GM21717 (cell line): ENCODE data around the gene BUB1B.

Experiments
- ATAC-seq: cut with Tn5 transposase; IDR thresholded peaks from one replicate; pipeline ENCODE4 v1.9.1; 2021; ENCODE audit warnings: mild to moderate bottlenecking, moderate library complexity; ENCODE audit not compliant: unreplicated experiment

BUB1B gene

DNA sequence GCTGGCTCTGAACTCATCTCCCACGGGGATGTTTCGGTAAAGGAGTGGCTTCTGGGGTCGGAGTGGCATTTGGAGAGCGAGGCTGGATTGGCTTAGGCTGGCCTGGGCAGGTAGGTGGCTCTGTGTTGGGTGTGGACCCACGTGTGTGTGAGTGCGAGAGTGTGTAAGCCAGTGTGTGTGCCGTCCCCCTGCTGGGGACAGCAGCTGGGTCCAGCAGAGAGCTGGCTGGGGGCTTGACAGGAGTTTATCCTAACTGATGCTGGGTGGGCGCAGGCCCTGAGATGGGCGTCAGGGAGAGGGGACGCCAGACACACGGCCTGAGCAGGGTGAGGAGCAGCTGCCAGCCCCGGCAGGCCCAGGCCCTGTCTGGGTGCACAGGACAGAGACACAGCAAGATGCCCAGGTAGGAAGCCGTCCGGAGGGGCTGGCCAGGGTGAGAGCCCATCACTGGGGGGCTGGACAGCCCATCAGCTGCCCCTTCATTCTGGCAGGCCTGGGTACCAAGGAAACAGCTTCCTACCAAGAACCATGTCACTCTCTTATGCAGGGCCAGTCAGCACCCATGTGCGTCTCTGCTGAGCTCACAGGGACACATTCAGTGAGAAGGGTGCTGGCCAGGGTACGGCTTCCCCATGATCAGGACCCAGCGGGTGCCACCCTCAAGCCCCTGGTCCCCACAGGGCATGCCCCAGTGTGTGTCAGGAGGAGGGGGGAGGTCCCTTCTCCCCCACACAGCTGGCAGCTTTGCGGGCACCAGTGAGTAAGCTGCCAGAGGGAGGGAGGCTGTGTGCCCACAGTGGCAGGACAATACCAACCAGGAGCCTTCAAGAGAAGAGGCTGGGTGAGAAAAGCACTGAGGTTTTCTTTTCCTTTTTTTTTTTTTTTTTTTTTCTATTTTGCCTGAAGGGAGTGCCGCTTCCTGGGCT, 79.1 kb downstream of the BUB1B start:
- ATAC-seq = no peak

DNA sequence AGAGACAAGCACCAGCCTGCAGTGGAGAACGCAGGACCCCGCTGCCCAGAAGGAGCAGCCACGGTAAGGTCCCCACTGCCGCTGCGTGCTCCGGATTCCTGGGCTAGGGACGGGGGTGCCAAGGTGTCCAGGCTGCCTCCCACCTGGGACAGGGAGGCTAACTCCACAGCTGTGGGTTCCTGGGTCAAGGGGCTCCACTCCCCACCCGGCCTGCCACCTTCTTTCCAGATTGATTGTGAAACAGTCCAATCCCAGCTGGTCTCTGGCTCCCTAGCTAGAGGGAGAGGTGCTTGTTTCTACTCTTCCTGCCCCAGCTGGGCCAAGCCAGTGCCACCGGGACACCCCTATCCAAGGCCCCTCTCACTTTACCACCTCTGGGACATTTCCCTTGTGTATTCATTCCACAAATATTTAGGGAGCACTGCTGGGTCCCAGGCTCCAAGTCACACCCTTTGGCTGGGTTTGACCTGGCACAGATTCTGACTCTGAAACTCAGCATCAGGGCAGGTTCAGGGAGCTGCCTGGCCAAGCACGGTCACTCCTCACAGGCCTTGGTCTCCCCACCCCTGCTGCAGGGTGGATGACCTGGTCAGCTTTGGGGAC, 79.9 kb downstream of the BUB1B start:
- ATAC-seq = no peak

DNA sequence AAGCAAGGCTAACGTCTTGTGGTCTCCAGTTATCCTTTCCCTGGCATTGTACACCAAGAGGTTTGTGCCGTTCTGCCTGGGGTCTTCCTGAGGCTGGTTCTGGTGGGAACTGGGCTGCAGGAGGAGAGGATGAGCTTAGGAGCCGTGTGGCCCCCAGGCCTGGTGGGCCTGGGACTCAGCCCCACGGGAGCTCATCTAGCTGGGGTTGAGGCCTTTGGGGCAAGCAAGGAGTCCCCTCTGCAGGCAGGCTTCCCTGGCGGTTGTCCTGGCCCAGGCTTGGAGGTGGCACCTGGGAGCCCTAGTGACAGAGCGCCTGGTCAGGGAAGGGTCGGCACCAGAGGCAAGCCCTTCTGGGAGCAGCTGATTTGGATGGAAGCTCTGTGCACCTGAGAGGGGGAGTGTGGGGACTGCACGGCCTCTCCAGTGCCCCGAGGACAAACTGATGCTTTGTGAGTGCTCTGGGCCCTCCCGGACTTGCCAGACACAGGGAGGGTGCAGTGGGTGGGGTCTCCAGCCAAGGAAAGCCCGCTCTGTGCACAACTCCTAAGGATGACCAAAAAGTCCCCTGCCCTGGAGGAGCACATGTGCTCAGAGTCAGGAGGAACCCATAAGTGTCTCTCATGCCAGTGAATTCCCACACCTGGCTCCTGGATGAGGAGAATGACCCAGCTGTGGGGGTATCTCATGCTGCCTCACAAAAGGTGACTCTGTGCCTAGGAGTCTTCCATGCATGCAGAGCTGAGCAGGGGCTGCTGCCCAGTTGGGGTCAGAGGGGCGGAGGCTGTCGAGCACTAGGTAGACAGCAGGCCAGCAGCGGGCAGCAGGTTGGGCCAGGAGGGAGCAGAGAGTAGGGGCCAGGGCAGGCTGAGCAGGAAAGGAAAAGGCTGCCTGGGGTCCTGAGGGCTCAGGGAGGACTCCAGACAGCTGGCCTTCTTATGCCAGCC, 80.7 kb downstream of the BUB1B start:
- ATAC-seq = no peak

DNA sequence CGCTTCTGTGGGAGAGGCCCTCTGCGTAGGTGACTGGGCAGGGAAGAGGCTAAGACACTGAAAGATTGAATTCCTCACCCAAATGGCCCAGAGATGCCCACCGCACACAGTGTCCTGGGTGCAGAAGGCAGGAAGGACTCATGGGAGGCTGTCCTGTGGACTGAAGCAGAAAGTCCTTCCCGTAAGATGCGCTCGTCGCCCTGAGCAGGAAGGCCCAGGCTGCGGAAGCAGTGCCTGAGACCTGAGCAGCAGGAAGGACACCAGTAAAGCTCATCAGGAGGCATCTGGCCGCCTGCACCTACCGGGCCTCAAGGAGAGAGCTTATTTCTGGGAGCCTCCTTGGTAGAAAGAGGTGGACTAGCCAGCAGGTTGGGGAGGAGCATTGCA, 81.3 kb downstream of the BUB1B start:
- ATAC-seq = no peak

DNA sequence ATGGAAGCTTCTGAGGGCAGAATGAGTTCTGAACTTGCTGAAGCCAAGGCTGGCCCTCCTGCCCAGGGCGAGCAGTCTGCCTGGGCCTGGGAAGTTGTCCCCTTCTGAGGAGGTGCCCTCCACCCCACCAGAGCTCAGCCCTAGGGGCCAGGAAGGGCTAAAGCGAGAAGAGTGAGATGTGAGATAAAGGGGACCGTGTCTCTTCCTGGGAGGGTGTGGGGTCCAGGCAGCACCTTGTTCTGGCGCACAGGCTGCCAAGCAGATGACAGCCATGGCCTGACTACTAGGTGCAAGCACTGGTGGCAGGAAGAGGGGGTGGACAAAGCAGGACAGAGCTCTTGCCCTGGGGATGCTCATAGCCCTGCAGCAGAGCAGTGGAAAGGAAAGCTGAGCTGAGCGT, 81.7 kb downstream of the BUB1B start:
- no peak for ATAC-seq

DNA sequence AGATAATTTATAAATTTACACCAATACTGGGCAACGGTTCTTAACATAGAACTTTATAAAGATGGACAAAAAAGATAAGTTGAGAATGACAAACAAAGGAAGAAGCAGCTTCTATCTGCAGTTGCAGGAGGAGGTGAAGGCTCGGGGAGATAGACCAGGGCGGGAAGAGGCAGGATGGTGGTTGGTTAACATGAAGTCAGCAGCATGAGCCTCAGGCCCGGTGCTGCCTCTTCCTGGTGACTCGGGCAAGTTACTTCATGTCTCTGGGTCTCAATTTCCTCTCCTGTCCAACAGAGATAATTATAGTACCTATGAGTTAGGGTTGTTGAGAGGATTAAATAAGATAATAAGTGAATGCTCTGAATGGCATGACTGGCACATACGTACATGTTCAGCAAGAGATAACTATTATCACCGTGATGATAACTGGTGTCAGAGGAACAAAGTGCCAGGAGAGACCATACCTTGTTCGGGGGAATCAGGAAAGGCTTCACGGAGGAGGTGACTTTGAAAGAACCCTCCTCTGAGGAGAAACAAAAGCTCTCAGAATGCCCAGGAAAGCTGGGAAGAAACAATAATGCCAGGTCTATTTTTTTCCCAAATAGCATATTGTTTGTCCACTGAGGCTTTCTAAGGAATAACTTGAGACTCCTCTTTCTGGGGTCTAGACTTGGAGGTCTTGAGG, 82.4 kb downstream of the BUB1B start:
- no peak for ATAC-seq

DNA sequence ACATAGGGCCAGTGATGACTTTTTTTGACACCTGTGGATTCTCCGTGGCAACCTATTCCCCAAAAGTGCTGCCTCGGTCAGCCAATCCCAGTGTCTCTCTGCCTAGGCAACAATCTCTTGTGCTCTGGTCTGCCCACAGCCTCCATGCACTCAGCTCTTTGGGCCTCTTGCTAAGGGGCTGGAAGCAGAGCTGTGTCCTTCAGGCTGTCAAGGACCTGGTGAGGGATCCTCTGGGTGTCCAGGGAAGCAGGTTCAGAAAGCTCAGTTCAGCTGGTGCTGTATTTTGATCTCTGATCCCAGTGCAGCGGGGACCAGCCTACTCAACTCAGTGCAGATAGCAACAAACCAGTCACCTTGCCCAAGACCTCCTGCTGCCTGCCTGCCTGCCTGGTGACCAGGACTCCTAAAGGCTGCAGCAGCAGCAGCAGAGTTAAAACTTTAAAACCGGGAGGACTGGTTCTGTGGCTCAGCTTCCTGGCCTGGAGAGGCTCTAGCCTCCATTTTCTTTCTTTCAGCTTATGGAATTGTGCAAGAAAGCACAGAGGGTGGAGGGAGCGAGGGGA, 84.2 kb downstream of the BUB1B start:
- no peak for ATAC-seq

DNA sequence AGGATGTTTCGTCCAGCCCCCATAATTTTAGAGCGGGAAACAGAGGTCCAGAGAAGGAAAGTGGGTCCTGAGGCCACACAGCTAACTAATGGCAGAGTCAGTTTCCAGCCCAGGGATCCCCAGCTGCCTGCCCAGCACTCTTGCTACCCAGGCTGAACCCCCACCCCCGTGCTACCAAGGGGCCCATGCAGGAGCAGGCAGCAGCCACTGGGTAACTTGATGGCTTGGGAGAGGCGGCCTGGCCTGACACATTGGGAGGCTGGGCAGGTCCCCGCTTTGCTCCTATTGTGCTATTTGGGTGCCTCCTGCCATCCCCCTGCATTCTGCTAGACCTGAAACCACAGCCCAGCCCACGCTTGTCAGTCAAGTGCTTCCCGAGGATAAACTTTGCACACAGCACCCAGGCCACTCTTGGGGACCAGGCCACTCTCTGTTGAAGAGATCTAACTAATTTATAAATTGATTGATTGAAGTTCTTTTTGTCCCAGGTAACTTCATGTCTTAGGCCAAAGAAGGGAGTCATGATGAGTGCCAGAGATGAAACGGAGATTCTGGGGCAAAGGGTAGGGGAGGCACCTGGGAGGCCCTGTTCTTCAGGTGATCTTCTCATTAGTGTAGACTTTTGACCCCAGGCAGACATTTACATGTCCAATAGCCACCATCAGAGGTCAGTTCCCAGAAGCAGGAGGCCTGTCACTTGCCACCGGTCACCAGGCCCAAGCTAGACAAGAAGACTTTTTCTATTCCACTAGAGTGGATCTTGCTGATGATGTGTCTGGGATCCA, 85.0 kb downstream of the BUB1B start:
- ATAC-seq = no peak

DNA sequence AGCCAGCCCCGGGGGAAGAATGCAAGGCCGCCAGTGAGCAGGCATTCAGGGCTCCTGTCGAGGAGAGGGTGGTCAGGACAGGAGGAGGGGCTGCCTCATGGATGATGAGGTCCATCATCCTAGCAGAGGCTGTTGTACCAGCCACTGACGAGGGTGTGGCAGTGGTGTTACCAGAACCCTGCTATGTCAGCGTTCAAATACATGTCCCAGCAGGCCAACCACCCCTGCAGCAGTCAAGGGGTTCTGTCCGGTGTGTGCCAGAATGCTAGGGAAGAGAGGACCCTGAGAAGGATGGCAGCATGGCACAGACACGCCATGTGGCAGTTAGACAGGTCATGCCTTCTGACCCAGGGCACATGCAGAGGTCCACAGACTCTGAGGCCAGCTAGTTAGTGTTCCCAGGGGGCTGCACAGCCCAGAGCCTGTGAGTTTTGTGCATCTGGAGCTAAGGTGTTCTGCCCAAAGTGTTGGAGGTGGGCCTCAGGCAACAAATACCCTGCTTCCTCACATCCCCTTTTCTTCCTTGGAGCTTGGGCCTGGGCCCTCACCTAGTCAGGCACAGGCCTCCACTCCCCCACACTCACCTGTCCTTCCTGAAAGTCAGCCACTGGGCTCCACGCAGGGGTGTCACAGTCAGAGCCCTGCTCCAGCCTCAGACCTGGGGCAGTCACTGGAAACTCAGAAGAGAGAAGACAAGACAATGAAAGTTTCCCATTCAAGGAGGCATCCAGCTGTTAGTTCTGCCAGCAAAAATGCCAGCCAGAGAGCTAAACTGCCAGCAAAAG, 85.8 kb downstream of the BUB1B start:
- no peak for ATAC-seq

DNA sequence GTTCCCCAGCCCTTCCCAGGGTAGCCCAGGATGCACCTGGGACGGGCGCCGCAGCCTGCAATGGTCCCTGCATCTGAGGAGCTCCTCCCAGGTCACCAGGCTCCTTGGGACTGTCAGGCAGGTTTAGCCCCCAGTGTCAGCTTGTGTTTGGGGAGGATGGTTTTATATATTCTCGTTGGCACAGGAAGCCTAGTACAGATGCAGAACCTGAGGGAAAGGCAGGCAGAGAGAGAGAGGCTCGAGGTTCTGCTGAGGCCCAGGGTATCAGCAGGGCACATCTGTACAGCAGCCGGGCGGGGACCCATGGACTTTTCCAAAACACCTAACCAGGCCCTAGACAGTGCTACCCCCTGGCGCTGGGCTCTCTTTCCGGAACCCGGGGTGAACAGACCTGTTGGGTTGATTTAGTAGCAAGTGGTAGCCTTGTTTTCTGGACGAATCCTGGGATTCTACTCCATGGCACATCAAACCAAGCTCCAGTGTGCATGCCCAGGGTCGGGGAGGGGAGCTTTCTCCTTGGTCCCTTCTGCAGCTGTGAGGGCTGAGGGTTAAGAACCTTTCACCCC, 86.6 kb downstream of the BUB1B start:
- ATAC-seq = no peak

DNA sequence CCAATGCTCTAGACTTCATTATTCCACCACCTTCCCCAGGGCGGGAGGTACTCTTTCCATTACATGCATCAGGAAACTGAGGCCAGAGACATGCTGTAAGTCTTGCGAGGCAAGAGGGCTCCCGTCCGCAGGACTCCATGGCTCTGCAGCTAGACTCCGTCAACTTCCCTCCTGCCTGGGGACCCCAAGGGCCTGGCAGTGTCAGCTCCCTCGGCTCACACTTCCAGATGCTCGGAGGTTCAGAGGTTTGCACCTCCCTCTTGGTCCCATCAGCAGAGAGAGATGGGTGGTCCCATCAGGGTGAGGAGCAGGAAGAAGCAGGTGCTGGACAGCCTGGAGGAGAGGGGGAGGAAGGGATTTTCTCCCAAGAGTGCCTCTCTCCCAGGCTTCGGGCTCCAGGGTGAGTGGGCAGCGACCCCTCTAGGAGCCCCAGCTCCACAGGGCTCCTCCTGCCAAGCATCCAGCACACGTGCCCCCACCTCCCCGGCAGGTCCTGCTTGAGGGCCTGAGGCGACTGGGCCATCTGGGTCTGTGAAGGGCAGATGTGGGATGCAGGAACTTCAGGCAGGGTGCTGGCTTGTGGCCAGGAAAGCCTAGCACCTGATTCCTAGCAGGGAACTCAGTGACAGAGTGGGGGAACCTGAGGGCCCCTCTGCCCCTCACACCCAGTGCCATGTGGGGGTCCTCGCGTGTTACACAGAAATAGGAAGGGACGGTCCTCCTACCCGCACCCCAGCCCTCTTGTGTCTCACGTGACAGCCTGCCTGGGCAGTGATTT, 87.3 kb downstream of the BUB1B start:
- ATAC-seq = no peak

DNA sequence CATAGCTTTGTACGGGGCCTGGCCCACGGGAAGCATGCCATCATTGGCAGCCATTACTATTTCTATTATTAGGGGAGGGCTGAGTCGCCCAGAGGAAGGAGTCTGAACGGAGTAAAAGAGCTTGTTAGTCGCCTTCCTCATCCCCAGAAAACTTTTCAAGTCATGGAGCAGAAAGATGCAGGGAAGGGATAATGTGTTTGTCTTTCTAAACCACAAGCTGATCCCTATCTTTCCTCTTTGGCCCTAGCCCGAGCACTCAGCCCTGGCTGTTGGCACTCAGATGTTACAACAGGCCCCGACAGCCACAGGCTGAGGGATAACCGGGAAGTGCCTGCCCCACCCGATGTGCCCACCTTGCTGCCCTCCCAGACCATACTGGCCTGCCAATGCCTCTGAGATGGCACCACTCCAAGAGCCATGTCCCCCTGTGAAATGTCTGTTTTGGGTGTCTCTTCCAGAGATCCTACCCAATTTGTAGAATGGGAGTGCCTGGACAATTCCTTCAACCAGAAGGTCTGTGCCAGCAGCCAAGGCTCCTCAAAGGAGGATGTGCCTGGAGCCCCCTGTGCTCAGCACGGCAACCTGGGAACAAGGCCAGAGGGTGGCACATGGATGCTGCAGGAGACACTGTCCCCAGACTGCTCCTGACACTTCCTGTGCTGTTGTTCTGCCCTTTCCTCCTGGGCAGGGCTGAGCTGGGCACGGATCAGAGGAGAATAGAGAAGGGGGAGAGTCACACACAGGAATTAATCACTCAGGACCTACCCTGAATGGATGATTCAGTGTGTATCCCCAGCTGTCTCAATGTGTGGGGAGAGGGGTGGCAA, 88.8 kb downstream of the BUB1B start:
- ATAC-seq = no peak

DNA sequence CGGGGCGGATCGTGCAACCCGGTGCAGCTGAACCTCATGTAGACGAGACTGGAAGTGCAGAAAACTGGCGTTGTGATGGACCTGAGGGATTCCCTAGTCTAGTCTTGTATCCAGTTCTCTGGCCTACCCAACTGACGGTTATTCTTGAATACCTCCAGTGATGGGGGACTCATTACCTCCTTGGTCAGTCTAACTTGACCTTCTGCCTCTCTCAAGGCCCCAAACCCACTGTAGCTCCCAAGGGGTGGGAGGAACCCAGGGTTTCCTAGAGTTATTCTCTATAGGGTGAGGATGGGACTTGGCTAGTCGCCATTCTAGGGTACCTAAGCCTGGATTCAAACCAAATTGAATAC, 89.4 kb downstream of the BUB1B start:
- ATAC-seq = no peak

DNA sequence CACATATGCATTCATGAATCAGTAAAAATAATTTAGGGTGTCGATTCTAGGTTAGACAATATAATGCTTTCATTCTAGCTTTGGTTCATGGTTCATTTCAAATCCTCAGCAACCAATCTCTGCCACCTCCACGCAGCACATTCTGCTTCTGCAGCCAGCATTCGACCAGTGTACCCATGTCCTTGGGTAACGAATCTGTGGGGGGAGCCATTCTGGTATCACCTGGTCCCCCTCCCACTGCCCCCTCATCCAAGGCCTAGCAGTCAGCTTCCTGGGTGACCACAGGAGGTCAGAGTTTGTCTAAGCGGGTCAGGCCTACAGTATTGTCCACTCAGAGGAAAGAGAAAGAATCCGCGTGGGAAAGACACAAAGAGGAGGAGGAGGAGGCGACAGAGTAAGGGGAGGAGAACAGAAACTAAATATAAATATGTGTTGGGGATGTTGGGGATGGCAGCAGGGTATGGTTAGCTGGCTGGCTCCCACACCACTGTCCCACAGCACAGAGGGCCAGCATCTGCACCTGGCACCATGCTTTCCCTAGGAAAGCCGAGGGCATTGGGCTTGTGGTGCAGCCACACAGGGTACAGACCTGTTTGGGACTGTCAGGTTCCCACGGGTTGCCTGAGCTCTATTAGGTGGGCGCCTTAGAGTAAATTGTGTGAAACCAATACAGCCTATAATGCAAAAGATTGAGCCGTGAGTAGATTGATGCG, 90.1 kb downstream of the BUB1B start:
- no peak for ATAC-seq

DNA sequence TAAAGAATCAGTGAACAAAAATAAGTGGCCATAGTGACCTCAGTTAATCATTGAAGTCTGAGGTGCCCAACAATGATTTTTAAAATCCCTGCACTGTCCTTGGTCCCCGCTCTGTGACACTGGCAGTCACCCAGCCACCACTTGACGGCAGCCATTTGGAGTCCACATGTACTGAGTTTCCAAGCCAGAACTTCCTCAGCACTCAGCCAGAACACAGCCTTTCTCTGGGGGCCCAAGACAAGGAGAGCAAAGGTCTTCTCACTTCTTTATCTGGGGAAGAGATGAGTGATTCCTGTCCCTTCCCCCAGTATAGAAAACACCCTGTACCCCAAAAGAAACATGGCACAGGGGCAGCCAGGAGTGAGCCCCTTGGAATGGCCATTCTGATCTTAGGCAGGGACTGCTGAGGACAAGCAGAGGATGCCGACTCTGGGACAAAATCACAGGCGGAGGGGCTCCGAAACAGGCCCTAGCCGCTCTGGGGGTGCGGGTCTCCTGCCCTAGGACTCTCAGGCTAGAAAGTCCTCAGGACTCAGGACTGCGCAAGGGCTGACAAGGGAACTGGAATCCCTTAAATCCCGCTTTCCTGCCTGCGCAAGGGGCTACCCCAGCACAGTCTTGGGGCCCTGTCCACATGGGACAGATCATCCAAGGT, 90.7 kb downstream of the BUB1B start:
- no peak for ATAC-seq

DNA sequence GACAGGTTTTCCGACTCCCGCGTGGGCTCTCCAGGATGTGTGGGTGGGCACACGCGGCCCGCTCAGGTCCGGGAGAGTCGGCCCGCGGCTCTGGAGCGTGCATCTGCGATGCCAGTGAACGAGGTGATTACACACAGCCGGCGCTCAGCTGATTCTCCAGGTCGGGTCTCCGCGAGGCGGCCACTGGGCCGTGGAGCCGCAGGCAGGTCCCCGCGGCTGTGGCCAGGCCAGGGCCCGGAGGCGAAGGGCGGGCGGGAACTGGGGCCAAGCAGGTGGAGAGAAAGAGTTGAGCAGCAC, 91.2 kb downstream of the BUB1B start:
- ATAC-seq = no peak
